Hematopoietic multipotent progenitor cell (in vitro differentiated cells): Measurements from ENCODE around the gene USHBP1. TPM values are rescaled to one million over a fixed set of nuclear protein-coding genes. Genes with fewer than 3 reads are reported as not detected.

Source experiments
- DNase-seq, 3 donors: peaks; one replicate each; pipeline ENCODE4 v3.0.0-alpha.2; 2011 to 2015; ENCODE audit warnings: low read depth in 2 of 3, low spot score in 2 of 3
- total RNA-seq: library from RNA; depleted of rRNA; stranded (reverse); fragments of >200 nt; gene quantifications from one replicate; pipeline ENCODE4 v1.2.3, GENCODE V29; 2012

USHBP1 gene
- total RNA-seq, 1 donor = 0.27 TPM

DNA sequence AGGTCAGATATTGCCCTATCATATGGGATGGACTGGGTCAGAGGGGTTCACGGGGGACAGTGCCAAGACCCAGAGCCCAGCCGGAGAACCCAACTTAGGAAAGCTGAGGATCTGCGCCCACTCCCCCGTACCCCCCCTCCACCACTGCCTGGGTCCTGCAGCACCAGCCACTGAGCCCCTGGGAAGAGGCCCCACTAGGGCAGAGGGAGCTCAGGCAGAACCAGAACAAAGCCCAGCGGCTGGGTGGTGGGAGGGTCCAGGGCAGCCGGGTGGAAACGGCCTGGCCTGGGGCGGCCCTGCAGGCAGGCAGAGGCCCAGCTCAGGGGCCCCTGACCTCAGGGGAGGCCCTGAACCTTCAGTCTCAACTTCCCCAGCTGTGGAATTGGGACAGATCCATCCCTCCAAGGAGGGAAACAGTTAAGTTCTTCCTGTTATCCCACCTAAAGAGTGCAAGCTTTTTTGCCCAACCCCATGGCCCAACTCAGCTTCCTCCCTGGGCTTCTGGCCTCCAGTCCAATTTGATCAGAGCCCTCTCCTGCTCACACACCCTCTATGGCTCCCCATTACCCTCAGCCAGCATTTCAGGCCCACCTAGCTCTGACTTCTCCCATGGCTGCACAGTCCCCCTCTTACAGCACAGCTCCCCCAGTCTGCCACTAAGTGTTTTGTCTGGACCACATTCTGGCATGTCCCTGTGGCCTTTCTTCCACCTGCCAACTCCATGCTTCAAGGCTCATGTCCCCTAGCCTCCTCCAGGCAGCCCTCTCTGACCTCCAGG, 21.9 kb downstream of the USHBP1 start:
- DNase-seq = no peak

DNA sequence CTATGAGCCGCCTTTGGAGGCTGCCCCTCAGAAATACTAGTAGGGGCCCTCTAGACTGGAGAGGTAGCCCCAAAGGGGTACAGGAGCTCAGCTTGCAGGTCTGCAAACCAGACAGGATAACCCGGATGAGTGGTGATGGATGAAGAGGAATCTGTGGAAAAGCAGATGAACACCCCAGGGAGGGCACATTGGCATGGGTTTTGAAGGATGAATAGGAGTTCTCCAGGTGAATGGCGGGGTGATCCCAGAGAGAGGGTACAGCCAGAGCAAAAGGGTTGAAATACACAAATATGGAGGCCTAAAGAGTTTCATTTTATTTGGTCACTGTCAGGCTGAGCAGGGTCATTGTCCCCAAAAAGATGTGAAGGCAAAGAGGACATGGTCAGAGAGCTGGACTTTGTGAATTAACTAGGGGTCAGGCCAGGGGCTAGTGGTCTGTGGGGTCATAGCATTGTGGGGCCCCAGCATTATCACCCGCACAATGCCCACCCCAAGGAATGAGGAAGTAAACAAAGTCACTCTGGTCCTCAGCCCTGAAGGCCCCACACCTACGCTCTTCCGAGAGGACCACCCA, 23.6 kb downstream of the USHBP1 start:
- DNase-seq = no peak

DNA sequence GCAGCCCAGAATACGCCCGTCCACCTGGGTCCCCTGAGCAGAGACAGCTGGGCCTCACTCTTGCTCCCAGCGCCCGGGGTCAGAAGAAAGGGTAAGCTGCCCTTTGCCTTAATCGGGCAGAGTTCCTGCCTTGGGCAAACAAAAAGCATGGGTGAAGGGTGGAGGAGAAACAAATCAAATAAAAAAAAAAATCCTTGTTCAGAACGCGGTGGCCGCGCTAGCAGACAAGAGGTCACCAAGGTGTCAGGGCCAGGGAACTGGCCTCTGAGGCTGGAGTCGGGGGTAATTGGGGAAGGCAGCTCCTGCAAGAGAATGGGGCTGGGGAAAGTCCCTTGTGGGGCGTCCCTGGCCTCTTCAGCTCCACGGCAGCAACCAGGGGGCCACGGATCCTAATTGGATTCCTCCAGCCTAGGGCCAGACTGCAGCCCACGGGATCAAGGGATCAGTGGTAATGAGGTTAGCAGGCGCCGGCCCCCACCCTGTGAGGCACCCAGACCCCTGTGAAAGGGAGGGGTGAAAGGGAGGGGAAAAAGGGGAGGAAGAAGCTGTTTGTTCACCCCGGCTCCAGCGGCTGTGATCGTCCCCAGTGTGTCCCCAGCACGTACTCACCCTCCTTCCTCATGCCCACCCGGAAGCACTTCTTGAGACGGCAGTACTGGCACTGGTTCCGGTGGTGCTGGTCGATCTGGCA, 24.3 kb downstream of the USHBP1 start:
- no peak for DNase-seq

DNA sequence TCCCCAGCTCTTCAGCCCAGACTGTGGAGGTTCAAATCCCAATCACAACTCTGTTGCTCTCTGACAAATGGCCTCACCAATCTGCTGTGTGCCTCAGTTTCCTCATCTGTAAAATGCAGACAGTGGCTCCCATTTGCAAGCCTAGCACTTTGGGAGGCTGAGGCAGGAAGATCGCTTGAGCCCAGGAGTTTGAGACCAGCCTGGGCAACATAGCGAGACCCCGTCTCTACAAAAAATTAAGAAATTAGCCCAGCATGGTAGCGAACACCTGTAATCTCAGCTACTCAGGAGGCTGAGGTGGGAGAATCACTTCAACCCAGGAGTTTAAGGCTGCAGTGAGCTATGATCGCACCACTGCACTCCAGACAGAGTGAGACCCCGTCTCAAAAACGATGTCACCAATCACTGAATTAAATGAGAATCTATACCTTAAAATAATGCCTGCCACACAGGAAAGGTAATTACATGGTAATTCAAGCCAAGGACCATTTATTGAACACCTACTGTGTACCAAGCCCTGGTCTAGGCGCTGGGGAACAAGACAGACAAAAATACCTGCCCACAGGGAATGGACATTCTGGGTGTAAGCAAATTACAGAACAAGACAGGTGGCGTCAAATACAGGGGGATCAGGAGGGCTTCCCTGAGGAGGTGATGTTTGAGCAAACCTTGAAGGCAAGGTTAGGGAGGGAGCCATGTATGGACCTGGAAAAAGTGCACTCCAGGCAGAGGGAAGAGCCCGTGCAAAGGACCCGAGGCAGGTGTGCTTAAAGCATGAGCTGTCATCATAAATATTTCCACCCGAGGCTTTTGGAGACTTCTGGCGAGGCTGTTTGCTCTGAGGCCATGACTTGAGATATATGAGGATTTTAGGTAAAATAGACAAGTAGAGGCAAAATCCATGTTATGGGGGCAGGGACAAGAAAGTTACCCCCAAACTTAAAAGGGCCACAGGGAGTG, 26.5 kb downstream of the USHBP1 start:
- no peak for DNase-seq

DNA sequence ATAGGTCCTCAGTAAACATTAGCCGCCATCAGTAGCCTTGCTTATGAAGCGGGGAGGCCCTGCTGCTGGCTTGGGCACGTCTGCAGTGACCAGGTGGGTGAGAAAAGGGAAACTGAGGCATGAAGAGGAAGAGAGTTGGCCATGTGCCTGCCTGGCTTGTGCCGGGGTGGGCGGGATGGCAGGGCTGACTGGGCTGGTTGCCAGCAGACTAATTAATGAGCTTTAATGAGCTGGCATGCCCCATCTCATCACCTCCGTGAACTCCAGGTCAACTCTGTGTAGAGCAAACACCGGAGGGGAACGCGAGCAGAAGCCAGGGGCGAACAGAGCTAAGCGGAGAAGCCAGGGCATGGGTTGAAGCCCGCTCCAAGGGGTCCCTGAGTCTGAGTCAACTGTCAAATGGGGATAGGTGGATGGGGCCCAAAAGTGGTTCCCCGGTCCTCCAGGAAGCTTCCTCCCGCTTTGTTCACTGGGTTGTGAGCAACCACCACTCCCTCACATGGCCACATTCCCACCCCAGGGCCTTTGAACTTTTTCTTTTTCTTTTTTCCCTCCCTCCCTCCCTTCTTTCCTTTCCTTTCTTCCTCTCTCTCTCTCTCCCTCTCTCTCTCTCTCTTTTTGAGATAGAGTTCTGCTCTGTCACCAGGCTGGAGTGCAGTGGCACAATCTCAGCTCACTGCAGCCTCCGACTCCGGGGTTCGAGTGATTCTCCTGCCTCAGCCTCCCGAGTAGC, 27.6 kb downstream of the USHBP1 start:
- DNase-seq = no peak

DNA sequence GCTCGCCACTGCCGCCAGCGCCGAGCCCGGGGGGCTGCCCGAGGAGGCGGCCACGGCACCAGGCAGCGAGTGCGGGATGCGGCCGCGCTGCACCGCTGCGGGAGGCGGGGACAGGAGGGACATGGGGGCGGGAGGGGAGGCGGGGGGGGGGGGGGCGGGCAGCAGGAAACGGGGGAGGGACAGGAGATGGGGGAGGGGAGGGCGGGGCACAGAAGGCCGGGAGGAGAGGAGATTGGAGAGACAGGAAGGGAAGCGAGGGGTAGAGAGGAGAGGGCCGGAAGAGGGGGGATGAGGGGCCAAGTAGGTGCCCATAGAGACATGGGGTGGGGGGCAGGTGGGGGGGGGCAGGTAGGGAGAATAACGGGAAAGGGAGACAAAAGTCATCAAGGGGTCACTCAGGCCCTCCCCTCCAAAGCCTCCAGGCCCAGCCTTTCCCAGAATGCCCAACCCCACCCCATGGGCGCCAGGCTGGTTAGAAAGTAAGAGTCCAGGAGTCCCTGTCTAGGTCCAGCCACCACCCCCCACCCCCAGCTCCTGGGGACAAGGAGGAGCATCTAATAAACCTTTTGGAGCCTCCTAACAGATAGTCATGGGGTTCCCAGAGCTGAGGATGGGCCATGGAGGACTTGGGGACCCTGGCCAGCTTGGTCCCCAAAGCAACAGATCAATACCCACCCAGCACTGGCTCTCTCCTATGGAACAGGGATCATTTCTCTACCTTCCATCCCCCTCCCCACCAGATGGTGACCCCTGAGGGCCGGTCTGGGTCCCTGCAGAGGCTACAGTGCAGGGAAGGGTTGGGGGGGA, 28.4 kb downstream of the USHBP1 start:
- DNase-seq = no peak

DNA sequence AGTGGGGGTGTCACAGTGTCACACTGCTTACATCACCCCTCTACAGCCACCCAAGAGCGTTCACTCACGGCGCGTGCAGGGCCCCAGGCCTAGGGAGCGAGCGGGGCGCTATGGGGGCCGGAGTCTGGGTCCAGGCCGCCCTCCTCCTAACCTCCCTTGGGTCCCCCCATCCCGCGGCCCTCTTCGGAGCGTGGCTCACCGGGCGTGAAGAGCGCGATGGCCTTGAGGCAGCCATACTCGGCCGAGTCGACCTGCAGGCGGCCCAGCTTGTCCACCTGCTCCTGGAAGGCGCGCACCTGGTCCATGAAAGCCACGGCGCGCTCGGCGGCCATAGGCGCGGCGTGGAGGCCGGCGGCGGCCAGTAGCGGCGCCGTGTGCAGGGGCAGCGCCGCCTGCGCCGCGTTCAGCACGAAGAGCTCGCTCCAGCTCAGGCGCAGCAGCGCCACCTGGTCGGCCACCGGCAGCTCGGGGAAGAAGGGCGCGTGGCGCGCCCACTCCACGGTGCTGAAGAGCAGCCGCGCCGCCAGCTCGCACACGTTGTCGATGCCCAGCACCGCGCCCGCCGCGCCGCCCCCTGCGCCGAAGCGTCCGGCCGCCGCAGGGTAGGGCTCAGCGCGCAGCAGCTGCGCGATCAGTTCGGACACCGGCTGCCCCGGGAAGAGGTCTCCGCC, 29.1 kb downstream of the USHBP1 start:
- DNase-seq = peak; percentile 68 to 83 (median 71)

DNA sequence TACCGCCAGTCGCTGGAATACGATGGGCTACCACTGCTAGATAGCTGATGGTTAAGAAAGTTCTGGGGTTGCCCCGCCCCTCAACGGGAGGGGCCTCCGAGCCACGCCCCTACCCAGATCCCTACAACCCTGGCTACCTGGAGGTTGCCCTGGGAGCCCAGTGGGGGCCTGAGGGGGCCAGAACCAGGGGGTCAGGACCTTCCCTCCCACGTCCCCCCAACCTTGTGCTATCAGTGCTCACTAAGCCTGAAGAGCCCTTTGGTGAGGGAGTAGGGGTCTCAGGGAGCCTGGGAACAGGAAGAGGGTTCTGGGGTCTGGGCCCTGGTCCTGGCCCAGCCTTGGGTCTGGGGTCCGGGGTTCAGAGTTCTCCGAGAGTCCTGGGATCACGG, 29.6 kb downstream of the USHBP1 start:
- peak in 2 of 3 donors; percentile 46 to 55 for DNase-seq

DNA sequence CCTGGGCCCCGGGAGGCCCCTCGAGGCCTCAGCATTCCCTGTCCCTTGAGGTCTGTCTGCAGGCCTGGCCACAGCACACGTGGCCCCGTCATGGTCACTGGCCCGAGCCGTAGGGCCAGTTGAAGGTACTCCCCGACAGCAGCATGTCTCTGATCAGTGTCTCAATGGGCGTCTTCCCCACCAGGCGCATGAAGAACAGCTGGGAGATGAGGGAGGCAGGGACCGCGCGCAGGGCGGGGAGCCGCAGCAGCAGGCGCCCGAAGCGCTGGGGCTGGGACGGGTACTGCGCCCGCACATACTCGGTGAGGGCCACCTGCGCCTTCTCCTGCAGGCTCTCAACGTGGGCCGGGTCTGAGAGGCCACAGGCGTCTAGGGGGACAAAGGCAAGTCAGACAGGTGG, 32.3 kb downstream of the USHBP1 start:
- no peak for DNase-seq

DNA sequence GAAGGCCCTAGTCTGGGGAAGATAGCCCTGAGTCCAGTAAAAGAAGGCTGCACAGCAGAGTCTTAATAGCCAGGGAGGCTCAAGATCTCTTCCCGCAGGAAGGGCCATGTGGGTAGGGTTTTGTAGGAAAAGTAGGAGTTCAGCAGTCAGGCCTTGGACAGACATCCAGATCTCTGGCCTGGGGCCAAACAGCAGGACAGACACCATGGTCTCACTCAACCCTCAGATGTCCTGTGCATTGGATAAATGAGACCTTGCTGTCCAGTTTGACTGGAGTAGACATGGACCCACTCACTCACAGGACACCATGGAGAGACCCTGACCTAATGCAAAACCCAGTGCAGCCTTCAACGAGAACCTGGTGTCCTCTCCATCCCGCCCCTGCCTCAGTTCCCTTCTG, 34.7 kb downstream of the USHBP1 start:
- no peak for DNase-seq

DNA sequence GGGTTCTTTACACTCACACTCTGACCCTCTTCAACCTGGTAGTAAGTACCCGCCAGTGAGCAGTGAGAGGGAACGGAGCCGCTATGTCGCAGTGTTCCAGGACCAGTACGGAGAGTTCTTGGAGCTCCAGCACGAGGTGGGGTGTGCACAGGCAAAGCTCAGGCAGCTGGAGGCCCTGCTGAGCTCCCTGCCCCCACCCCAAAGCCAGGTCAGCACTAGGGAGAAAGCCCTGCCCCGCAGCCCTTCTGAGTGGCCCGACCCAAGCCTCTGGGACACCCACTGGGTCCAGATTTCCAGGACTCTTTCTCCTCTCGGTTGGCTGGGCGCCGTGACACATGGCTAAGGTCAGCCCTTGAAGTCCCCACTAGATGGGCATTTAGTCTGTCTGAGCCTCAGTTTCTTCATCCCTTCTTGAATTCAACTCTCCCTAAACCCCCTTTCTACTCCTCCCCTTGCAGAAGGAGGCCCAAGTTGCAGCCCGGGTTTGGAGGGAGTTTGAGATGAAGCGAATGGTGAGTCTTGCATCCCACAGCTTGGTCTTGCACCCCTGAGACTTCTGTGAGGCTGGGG, 36.7 kb downstream of the USHBP1 start:
- DNase-seq = no peak

DNA sequence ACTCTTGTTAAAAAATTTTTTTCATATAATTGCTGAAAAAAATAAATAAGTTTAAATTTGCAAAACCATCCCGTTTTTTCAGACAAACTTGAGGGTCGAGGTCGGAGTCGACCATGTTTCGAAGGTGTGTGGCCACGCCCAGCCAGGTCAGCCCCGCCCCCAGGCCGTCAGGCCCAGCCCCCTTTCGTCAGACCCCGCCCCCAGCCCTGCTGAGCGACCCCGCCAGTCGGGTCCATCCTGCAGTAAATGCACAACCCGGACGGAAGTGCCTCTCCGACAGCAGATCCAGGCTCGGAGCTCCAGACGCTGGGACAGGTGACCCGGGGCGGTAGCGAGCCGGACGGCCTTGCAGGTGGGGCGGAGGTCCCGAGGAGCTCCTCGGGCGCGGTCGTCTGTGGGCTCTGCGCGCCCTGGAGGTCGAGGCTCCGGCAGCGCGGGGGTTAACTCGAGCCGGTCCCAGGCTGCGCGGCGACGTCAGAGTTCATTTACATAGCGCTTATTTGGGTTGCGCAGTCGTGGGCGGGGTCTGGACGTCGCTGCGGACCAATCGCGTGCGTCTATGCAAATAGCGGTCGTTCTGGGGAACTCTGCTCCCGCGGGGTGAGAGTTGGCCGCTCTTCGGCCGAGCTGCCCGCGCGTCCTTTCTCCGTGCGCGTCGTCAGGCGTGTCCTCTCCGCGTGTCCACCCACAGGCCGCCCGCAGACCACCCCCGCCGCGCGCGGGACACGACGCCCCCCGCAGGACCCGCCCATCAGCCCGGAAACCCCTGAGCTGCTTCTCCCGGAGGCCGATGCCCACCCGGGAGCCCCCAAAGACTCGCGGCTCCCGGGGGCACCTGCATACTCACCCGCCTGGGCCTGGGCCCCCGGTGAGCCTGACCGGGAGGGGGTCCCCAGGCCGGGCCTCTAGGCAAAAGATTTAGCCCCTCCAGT, 38.3 kb downstream of the USHBP1 start, which contains the start of gene OCEL1:
Gene OCEL1, plus strand, starts transcription at position 225 of the 932 bp plus-strand sequence. Its CDS starts 22 bp downstream, at position 247.
- peak; percentile 94 to 98 (median 98) for DNase-seq

DNA sequence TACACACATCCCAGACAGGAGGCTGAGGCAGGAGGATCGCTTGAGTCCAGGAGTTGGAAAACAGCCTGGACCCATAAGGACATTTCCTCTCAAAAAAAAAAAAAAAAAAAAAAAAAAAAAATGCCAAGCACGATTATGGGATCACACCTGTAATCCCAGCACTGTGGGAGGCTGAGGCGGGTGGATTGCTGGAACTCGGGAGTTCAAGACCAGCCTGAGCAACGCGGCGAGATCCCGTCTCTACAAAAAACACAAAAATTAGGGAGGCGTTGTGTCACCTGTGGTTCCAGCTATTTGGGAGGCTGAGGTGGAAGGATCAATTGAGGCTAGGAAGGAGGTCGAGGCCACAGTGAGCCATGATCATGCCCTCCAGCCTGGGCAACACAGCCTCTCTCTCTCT, 39.5 kb downstream of the USHBP1 start:
- DNase-seq = no peak

DNA sequence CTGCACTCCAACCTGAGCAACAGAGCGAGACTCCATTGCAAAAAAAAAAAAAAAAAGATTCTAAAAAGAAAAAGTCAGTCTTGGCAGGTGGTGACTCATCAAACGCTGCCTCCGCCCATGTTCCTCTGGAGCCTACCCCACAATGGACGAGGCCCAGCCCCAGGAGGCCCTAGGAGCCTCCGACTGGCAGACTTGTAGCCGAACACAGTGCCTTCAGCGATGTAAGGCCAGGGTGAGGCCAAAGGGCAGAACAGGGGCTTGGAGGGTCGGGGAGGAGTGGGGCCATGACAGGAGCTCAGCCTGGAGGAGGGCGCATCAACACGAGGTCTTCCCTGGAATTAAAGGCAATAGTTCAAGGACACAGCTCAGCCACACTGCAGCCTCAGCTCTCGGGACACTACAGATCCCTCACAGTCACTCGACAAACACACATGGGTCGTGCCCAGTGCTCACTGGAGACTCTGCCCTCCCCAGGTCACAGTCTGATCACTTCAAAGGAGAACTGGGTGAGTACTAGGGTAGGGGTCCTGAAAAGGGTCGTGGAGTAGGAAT, 44.3 kb downstream of the USHBP1 start:
- peak in 2 of 3 donors; percentile 42 to 56 for DNase-seq

DNA sequence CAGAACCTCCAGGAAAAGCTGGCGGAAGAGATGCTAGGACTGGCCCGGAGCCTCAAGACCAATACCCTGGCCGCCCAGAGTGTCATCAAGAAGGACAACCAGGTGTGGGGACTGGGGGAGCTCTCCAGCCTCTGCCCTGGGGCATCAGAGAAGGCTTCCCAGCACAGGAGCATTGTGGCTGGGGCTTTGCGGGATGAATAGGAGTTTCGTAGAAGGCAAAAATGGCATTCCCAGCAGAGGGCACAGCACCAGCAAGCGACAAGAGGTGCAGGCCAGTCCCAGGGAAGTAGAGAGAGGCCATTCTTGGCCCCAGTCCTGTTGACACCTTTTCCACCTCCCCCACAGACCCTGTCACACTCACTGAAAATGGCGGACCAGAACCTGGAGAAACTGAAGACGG, 45.3 kb downstream of the USHBP1 start:
- DNase-seq = no peak

DNA sequence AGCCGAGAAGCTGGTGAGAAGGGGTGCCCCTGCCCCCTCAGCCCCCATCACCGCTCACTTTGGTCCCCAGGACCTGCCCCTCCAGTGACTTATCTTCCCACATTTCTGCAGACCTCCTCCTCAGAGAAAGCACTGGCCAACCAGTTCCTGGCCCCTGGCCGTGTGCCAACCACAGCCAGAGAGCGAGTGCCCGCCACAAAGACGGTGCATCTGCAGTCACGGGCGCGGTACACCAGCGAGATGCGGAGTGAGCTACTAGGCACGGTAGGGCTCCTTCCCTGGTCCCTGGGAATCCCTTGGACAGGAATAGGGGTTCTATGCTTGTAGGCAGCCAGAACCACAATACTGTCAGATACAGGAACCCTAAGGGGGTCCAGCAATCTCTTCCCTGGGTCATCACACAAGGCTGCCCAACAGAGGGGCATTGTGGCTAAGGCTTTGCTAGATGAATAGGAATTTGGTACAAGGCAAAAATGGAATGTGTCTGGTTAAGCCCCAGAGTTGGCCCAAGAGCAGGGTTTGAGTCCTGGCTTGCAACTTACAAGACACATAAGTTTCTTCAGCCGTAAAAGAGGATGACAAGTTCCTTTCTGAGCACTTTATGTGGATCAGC, 48.4 kb downstream of the USHBP1 start:
- no peak for DNase-seq
